HepG2 (cell line): ENCODE data around the gene AFDN. TPM values are rescaled to one million over a fixed set of nuclear protein-coding genes. Genes with fewer than 3 reads are reported as not detected.
A peak's percentile ranks its signal among the peaks of the same experiment; 100 is the strongest.

Experiments used
- ARNTL ChIP-seq: sonication (generic); formaldehyde crosslinking; IDR thresholded peaks from 2 replicates; pipeline ENCODE4 v1.4.0; 2020; ENCODE audit warnings: mild to moderate bottlenecking, missing genetic modification reagents
- ATM ChIP-seq: fragments of 450-650 bp; IDR thresholded peaks from 2 replicates; pipeline ENCODE4 v1.7.1; 2017; ENCODE audit warnings: mild to moderate bottlenecking, borderline replicate concordance
- CBFB ChIP-seq: sonication (generic); formaldehyde crosslinking; IDR thresholded peaks from 2 replicates; pipeline ENCODE4 v1.4.0; 2020; ENCODE audit warnings: missing genetic modification reagents
- CREB1 ChIP-seq, 2 experiments: fragments of 450-650 bp in 1 of 2; IDR thresholded peaks; 2 replicates each; pipeline ENCODE4 v1.6.1; 2016 to 2017; ENCODE audit warnings: control low read depth in 1 of 2, mild to moderate bottlenecking in 1 of 2, missing compliant biosample characterization in 1 of 2, missing genetic modification characterization in 1 of 2
- FLYWCH1 ChIP-seq: sonication (generic); formaldehyde crosslinking; IDR thresholded peaks from 2 replicates; pipeline ENCODE4 v1.8.1; 2023; ENCODE audit warnings: mild to moderate bottlenecking, missing genetic modification reagents
- HNRNPLL ChIP-seq: fragments of 200-400 bp; formaldehyde crosslinking; IDR thresholded peaks from 2 replicates; pipeline ENCODE4 v1.6.1; 2017; ENCODE audit warnings: mild to moderate bottlenecking, low read depth, low read length; ENCODE audit not compliant: poor library complexity, severe bottlenecking
- HOXA3 ChIP-seq: sonication (generic); formaldehyde crosslinking; IDR thresholded peaks from 2 replicates; pipeline ENCODE4 v1.5.0; 2020; ENCODE audit warnings: missing genetic modification reagents
- JUN ChIP-seq: sonication (generic); formaldehyde crosslinking; IDR thresholded peaks from 2 replicates; pipeline ENCODE4 v1.4.0; 2020; ENCODE audit warnings: mild to moderate bottlenecking, missing genetic modification reagents
- KDM2A ChIP-seq: sonication (generic); formaldehyde crosslinking; IDR thresholded peaks from 2 replicates; pipeline ENCODE4 v1.4.0; 2020; ENCODE audit warnings: low read depth, missing genetic modification reagents, borderline replicate concordance
- MEF2D ChIP-seq: sonication (generic); formaldehyde crosslinking; IDR thresholded peaks from 2 replicates; pipeline ENCODE4 v1.5.1; 2020; ENCODE audit warnings: mild to moderate bottlenecking, missing genetic modification reagents
- MIER2 ChIP-seq: IDR thresholded peaks from 2 replicates; pipeline ENCODE4 v1.6.1; 2016; ENCODE audit warnings: missing biosample characterization, missing genetic modification reagents
- MLX ChIP-seq: IDR thresholded peaks from 2 replicates; pipeline ENCODE4 v1.6.1; 2016
- MLXIP ChIP-seq: sonication (generic); formaldehyde crosslinking; IDR thresholded peaks from 2 replicates; pipeline ENCODE4 v1.9.0; 2021; ENCODE audit warnings: missing genetic modification reagents, borderline replicate concordance
- MYC ChIP-seq: sonication (generic); formaldehyde crosslinking; IDR thresholded peaks from 2 replicates; pipeline ENCODE4 v1.9.0; 2021; ENCODE audit warnings: missing genetic modification reagents, borderline replicate concordance
- NFIC ChIP-seq: IDR thresholded peaks from 2 replicates; pipeline ENCODE4 v1.6.1; 2012; ENCODE audit warnings: mild to moderate bottlenecking, low read length, inconsistent platforms
- REL ChIP-seq: sonication (generic); formaldehyde crosslinking; conservative IDR thresholded peaks from 2 replicates; pipeline ENCODE4 v1.8.0; 2022; ENCODE audit warnings: mild to moderate bottlenecking, missing genetic modification reagents, moderate library complexity
- RFX1 ChIP-seq: fragments of 450-650 bp; IDR thresholded peaks from 2 replicates; pipeline ENCODE4 v1.6.1; 2017
- RFXANK ChIP-seq: IDR thresholded peaks from 2 replicates; pipeline ENCODE4 v1.6.1; 2016
- SALL1 ChIP-seq: sonication (generic); formaldehyde crosslinking; IDR thresholded peaks from 2 replicates; pipeline ENCODE4 v1.8.0; 2022; ENCODE audit warnings: mild to moderate bottlenecking, missing genetic modification reagents
- SOX5 ChIP-seq: IDR thresholded peaks from 2 replicates; pipeline ENCODE4 v1.6.1; 2016; ENCODE audit warnings: borderline replicate concordance
- TFDP2 ChIP-seq: sonication (generic); formaldehyde crosslinking; IDR thresholded peaks from 2 replicates; pipeline ENCODE4 v1.4.0; 2020; ENCODE audit warnings: missing genetic modification reagents
- ZBTB10 ChIP-seq: sonication (generic); formaldehyde crosslinking; IDR thresholded peaks from 2 replicates; pipeline ENCODE4 v1.4.0; 2020; ENCODE audit warnings: missing genetic modification reagents, borderline replicate concordance
- ZNF224 ChIP-seq: sonication (generic); formaldehyde crosslinking; IDR thresholded peaks from 2 replicates; pipeline ENCODE4 v1.5.0; 2020; ENCODE audit warnings: mild to moderate bottlenecking, missing genetic modification reagents
- ZNF230 ChIP-seq: sonication (generic); formaldehyde crosslinking; IDR thresholded peaks from 2 replicates; pipeline ENCODE4 v1.4.0; 2020; ENCODE audit warnings: mild to moderate bottlenecking, missing genetic modification reagents
- ZNF331 ChIP-seq: sonication (generic); formaldehyde crosslinking; IDR thresholded peaks from 2 replicates; pipeline ENCODE4 v1.4.0; 2020; ENCODE audit warnings: missing genetic modification reagents
- ZNF343 ChIP-seq: sonication (generic); formaldehyde crosslinking; IDR thresholded peaks from 2 replicates; pipeline ENCODE4 v1.4.0; 2020; ENCODE audit warnings: mild to moderate bottlenecking, missing genetic modification reagents
- ZNF839 ChIP-seq: sonication (generic); formaldehyde crosslinking; IDR thresholded peaks from 2 replicates; pipeline ENCODE4 v1.4.0; 2020; ENCODE audit warnings: missing genetic modification reagents, mild to moderate bottlenecking, borderline replicate concordance
- polyA plus RNA-seq, 8 experiments: library from polyadenylated mRNA; depleted of rRNA in 3 of 8; stranded (reverse) in 7 of 8; unstranded in 1 of 8; fragments of >200 nt; fragmentation: Illumina TruSeq in 4 of 8; extraction: Trizol in 4 of 8; gene quantifications; 2 replicates each; pipeline versions ENCODE4 v1.2.1 to v1.2.3, GENCODE V29; 2011 to 2016; ENCODE audit warnings: low read depth in 4 of 8, missing spikeins in 1 of 8, mixed read lengths in 1 of 8; ENCODE audit not compliant: insufficient read depth in 1 of 8
- total RNA-seq, 5 experiments: library from RNA; depleted of rRNA; stranded (reverse); fragments of >200 nt; fragmentation: Illumina TruSeq; extraction: Trizol; gene quantifications; 2 replicates each; pipeline ENCODE4 v1.2.3, GENCODE V29; 2016; ENCODE audit warnings: low read depth in 1 of 5

AFDN gene
- total and polyA plus RNA-seq, 2 of the 13 experiments (the other 11 are each of a cell fraction or from before 2014, with no cell fraction given) = 136 to 151 TPM

GRCh38 chr6:167839755-167840154 lies 13.0 kb downstream of the AFDN start (continued):
- no peak for TF ChIP-seq KDM2A
- TF ChIP-seq ZNF224 (CRISPR knock-in tag) = no peak
- TF ChIP-seq TFDP2 = no peak
- peak; percentile 54; the same call in 1 of the 2 replicates for TF ChIP-seq SALL1 (CRISPR knock-in tag)
- TF ChIP-seq MLX = no peak
- TF ChIP-seq CBFB = no peak
- TF ChIP-seq MIER2 (CRISPR knock-in tag) = no peak
- no peak for TF ChIP-seq FLYWCH1 (CRISPR knock-in tag)
- TF ChIP-seq ZBTB10 (CRISPR knock-in tag) = no peak
- no peak for TF ChIP-seq RFXANK (CRISPR knock-in tag)
- TF ChIP-seq ZNF343 (CRISPR knock-in tag) = 0 out of 2 replicates have a peak, but pooled peaks have one; percentile 41
- peak; percentile 37; the same call in 1 of the 2 replicates for TF ChIP-seq HOXA3 (CRISPR knock-in tag)
- no peak for TF ChIP-seq ZNF230
- no peak for TF ChIP-seq ATM
- TF ChIP-seq RFX1 = no peak
- no peak for TF ChIP-seq REL (CRISPR knock-in tag)
- no peak for TF ChIP-seq CREB1 (IDR thresholded peaks at IDR 0.05)
- no peak for TF ChIP-seq CREB1 (CRISPR knock-in tag; IDR thresholded peaks at IDR 0.05)
- peak; percentile 30; the same call in 1 of the 2 replicates for TF ChIP-seq MYC
- no peak for TF ChIP-seq MLXIP
- no peak for TF ChIP-seq JUN (CRISPR knock-in tag)
- peak; percentile 66 for TF ChIP-seq SOX5 (CRISPR knock-in tag)
- TF ChIP-seq MEF2D = no peak
- TF ChIP-seq NFIC = no peak
- peak; percentile 32; the same call in 1 of the 2 replicates for TF ChIP-seq ZNF331 (CRISPR knock-in tag)
- peak; percentile 37 for TF ChIP-seq HNRNPLL
- TF ChIP-seq ARNTL (CRISPR knock-in tag) = no peak
- TF ChIP-seq ZNF839 = no peak
